C4-2B (cell line): ENCODE measurements around the gene TMEM259.

ENCODE experiments used
- H3K27ac ChIP-seq: fragments of 450-650 bp; 2 replicates; pipeline ENCODE4 v1.5.1; 2017
- CTCF ChIP-seq: fragments of 450-650 bp; conservative IDR thresholded peaks from 2 replicates; pipeline ENCODE4 v1.5.1; 2017; ENCODE audit warnings: mild to moderate bottlenecking
- ZFX ChIP-seq: fragments of 450-650 bp; IDR thresholded peaks from 2 replicates; pipeline ENCODE4 v1.6.1; 2017

The TMEM259 gene

GRCh38 chr19:1020868-1021425 is at the start of gene TMEM259:
TSS of gene TMEM259 (minus strand) at chr19:1021123. CDS start at chr19:1020996, 127 bp downstream.
- TF ChIP-seq CTCF (no peak), ZFX (peak; percentile 90; the same call in 1 of the 2 replicates)
- H3K27ac ChIP-seq = peak within 1 kb of the TSS; percentile 93

DNA sequence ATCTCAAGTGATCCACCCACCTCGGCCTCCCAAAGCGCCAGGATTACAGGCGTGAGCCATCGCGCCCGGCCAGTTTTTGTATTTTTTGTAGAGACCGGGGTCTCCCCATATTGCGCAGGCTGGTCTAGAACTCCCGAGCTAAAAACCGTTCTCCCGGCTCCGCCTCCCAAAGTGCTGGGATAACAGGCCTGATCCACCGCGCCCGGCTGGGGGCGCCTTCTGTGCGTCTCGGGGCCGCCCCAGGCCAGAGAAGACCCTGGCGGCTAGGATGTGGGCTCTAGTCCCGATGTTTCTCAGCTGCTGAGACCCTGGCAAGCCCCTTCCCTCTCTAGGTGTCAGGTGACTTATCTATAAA is 49.6 kb upstream of the TMEM259 start:
- no peak for TF ChIP-seq ZFX
- no peak for TF ChIP-seq CTCF
- peak overlapping the region; percentile 39 for H3K27ac ChIP-seq

DNA sequence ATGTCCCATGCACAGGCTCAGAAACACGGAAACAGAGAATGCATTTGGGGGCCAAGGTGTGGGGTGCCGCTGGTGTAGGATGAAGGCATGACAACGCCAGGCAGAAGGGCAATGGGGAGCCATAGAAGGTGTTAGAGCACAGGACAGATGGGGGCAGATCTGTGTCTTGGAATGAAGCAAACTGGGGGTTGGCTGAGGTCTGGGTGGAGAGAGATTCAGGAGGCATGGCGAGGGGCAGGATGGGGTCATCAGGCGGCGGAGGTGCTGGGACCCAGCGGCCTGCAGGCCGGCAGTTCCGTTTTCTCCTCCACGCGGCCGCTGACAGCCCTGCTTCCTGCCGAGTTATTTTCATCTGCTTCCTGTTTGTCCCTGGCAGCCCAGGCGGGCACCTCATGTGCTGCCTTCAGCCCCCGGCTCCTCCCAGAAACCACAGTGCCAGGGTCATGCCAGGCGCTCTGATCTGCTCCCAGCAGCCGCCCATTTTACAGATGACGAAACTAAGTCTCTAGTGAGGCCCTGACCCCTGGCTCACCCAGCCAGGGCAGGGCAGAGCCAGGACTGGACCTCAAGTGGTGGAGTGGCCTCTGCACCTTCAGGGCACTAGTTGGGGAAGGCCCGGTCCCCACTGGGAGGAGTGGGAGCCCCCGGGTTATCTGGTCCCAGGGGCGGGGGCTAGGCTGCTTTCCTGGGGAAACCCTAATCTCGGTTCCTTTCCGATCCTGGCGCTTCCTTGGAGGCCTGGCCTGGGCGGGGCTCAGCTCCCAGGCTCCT is 48.3 kb upstream of the TMEM259 start:
- H3K27ac ChIP-seq = no peak overlapping the region
- TF ChIP-seq ZFX (no peak), CTCF (no peak)

- TF ChIP-seq ZFX (no peak), CTCF (no peak)
- H3K27ac ChIP-seq = no peak overlapping the region
Measured at GRCh38 chr19:1068009-1069001, 47.4 kb upstream of the TMEM259 start.

DNA sequence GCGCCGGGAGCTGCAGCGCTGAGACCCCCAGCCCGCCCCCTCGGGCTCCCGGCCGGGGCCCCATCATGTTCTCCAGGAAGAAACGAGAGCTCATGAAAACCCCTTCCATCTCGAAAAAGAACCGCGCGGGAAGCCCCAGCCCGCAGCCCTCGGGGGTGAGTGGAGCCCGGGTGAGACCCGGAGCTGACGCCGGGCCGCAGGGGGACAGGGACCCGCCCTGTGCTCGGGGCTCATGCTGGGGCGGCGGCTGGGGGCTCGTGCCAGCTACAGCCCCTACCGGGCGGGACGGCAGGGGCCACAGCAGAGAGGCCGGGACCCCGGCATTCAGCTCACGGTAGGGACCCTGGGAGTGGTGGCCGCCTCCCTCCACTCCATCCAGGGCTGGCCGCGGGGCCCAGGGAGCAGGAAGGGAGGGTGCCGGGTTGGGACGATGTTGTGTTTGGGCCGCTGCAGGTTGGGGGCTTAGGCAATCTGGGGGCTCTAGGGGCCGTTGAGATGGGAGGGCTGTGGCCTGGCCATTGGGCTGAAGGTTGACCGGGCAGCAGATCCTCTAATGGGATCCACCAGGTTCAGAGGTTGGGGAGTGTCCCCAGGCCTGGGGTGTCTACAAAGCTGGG is 46.5 kb upstream of the TMEM259 start:
- no peak overlapping the region for H3K27ac ChIP-seq
- TF ChIP-seq ZFX (no peak), CTCF (no peak)

GRCh38 chr19:1066748-1067340 is 45.9 kb upstream of the TMEM259 start, which contains the start of gene ARHGAP45:
TSS of gene ARHGAP45 (plus strand) at chr19:1067167. CDS start at chr19:1067406, 239 bp downstream.
- TF ChIP-seq CTCF (no peak), ZFX (no peak)
- H3K27ac ChIP-seq = peak within 1 kb of the TSS; percentile 36; the same call in 1 of the 2 replicates
